Gastrocnemius medialis (tissue), 4 donors: ENCODE data around the gene BCL11B.

Experiments used
- CTCF ChIP-seq, 5 experiments: fragments of 450-650 bp in 3 of 5; fragments of 200-600 bp in 2 of 5; sonication (generic) in 2 of 5; IDR thresholded peaks in 4 of 5; conservative IDR thresholded peaks in 1 of 5; 1 replicate in 4 of 5; 2 replicates in 1 of 5; pipeline ENCODE4 v1.5.1; 2016 to 2019; ENCODE audit warnings: antibody characterized with exemption in 5 of 5, mild to moderate bottlenecking in 3 of 5, moderate library complexity in 3 of 5
- POLR2A ChIP-seq, 2 donors: fragments of 450-650 bp; IDR thresholded peaks; one replicate each; pipeline ENCODE4 v1.6.1; 2017; ENCODE audit warnings: antibody characterized with exemption in 2 of 2, mild to moderate bottlenecking in 2 of 2, moderate library complexity in 2 of 2

- no peak for TF ChIP-seq CTCF (IDR thresholded peaks at IDR 0.05 in 4 of 5, conservative IDR thresholded peaks at IDR 0.05 in 1 of 5)
- TF ChIP-seq POLR2A (IDR thresholded peaks at IDR 0.05), result no peak
Observed at GRCh38 chr14:99235582-99236320, 36.2 kb downstream of the BCL11B start.
